Psoas muscle (tissue), 8 donors: ENCODE results near the gene DVL1. TPM values are rescaled to one million over a fixed set of nuclear protein-coding genes. Genes with fewer than 3 reads are reported as not detected.

Experiments
- ATAC-seq, 4 donors: fragments of 200-7000 bp; cut with Tn5 transposase; one replicate each; pipeline ENCODE4 v1.9.1; 2020; ENCODE audit warnings: moderate library complexity in 3 of 4, mild to moderate bottlenecking in 2 of 4
- DNase-seq, 2 donors: peaks; one replicate each; pipeline ENCODE4 v3.0.0-alpha.2; 2020
- H3K27ac ChIP-seq: fragments of 200-600 bp; one replicate; pipeline ENCODE4 v1.8.0; 2022
- H3K27me3 ChIP-seq, 3 donors: fragments of 200-600 bp in 1 of 3; one replicate each; pipeline versions ENCODE4 v1.6.1 to v1.8.0; 2013 to 2022; ENCODE audit warnings: low read length in 2 of 3, mild to moderate bottlenecking in 2 of 3, moderate library complexity in 1 of 3; ENCODE audit not compliant: insufficient read depth in 3 of 3
- H3K36me3 ChIP-seq, 2 donors: fragments of 200-600 bp in 1 of 2; one replicate each; pipeline versions ENCODE4 v1.6.1 to v1.8.0; 2013 to 2022; ENCODE audit warnings: low read depth in 1 of 2, mild to moderate bottlenecking in 1 of 2, moderate library complexity in 1 of 2; ENCODE audit not compliant: insufficient read depth in 1 of 2
- H3K4me1 ChIP-seq: fragments of 200-600 bp; one replicate; pipeline ENCODE4 v1.8.0; 2022
- H3K4me3 ChIP-seq: fragments of 200-600 bp; one replicate; pipeline ENCODE4 v1.8.0; 2022; ENCODE audit warnings: mild to moderate bottlenecking
- H3K9me3 ChIP-seq: fragments of 200-600 bp; one replicate; pipeline ENCODE4 v1.8.0; 2022
- WGBS, 3 donors: extraction: QIAGEN DNeasy Blood & Tissue Kit; methylation state at CpG; one replicate each; pipeline versions ENCODE4 v1.1.6 to v1.1.7; 2013; 5-methylcytosine and 5-hydroxymethylcytosine counted together
- intact Hi-C, 2 donors: fragments of 100-400 bp; cut with DNase I; formaldehyde crosslinking; loops; one replicate each; pipeline versions ENCODE4 v1.11.0 to v1.14.2; 2022
- polyA plus RNA-seq, 3 donors: library from polyadenylated mRNA; stranded (reverse); fragments of 200-250 nt; gene quantifications; one replicate each; pipeline ENCODE4 v1.2.3, GENCODE V29; 2013
- total RNA-seq, 4 donors: library from RNA; stranded (reverse); fragmentation: NEBNext Ultra II Directional in 2 of 4; extraction: Animal tissue kit (Norgen Biotek cat#: 25700) in 2 of 4; gene quantifications; one replicate each; pipeline versions ENCODE4 v1.2.1 to v1.2.4, GENCODE V29; 2021 to 2023
- TF ChIP-seq, protein P1 (sequence below): fragments of 200-600 bp; IDR thresholded peaks from one replicate; pipeline ENCODE4 v1.8.0; 2022; ENCODE audit warnings: antibody characterized with exemption
- donor health status: healthy with polysubstance abuse.
- donor health status: DM: no; HTN: no; CAD: no; lungs with moderate emphysema.
- donor health status: Bipolar disorder and iron deficiency.
- donor health status: healthy.
- donor health status: DM: yes; HTN: yes; CAD: no.
- donor health status: DM: no; HTN: no; CAD: no.
- donor health status: DM: no; HTN: no; CAD: no.
- donor health status: DM: yes; HTN: yes; CAD: no.

DVL1 gene
- total and polyA plus RNA-seq, 7 donors = 162 to 215 (median 208) TPM

- H3K4me3 ChIP-seq = no peak overlapping the region
- no peak for DNase-seq
- peaks cover 3% of the 10 kb centered on the region for H3K4me1 ChIP-seq
- no peaks in the 10 kb centered on the region for H3K9me3 ChIP-seq
- 82 to 83% (median 83%) methylated on average over 10 of the region's 10 CpGs for WGBS, 3 donors
- no peak overlapping the region for H3K27ac ChIP-seq
- TF ChIP-seq, protein P1, sequence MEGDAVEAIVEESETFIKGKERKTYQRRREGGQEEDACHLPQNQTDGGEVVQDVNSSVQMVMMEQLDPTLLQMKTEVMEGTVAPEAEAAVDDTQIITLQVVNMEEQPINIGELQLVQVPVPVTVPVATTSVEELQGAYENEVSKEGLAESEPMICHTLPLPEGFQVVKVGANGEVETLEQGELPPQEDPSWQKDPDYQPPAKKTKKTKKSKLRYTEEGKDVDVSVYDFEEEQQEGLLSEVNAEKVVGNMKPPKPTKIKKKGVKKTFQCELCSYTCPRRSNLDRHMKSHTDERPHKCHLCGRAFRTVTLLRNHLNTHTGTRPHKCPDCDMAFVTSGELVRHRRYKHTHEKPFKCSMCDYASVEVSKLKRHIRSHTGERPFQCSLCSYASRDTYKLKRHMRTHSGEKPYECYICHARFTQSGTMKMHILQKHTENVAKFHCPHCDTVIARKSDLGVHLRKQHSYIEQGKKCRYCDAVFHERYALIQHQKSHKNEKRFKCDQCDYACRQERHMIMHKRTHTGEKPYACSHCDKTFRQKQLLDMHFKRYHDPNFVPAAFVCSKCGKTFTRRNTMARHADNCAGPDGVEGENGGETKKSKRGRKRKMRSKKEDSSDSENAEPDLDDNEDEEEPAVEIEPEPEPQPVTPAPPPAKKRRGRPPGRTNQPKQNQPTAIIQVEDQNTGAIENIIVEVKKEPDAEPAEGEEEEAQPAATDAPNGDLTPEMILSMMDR = no peak
- peaks cover 0 to 6% (median 4%) of the 10 kb centered on the region in 3 donors for H3K27me3 ChIP-seq
- intact Hi-C loops = no loop called here
- no peak for ATAC-seq
- H3K36me3 ChIP-seq = no peaks in the 10 kb centered on the region
These were observed 16.9 kb upstream of the DVL1 start for GRCh38 chr1:1365875-1366698.

DNA sequence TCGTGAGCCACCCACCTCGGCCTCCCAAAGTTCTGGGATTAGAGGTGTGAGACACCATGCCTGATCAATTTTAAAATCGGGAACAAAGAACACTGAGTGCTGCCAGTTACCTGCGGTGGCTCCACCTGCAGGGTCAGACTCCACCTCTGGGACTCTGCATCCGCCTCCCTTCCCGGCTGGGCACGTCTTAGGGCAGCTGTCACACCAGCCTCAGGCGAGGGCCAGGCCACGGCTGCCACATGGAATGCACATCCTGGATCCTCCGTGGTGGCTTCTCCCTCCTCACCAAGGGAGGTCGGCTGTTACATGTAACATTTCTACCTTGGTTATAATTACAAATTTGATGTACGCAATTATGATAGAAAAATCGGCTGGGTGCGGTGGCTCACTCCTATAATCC lies 15.0 kb upstream of the DVL1 start:
- H3K4me1 ChIP-seq = peaks cover 12% of the 10 kb centered on the region
- DNase-seq (peak in 1 of 2 donors; percentile 46), ATAC-seq (no peak)
- H3K9me3 ChIP-seq = no peaks in the 10 kb centered on the region
- 72 to 76% (median 74%) methylated on average over 14 of the region's 14 CpGs for WGBS, 3 donors
- peaks cover 0 to 18% (median 11%) of the 10 kb centered on the region in 3 donors for H3K27me3 ChIP-seq
- H3K36me3 ChIP-seq = no peaks in the 10 kb centered on the region
- intact Hi-C loops = no loop called here
- H3K27ac ChIP-seq = no peak overlapping the region
- TF ChIP-seq, protein P1 = no peak
- H3K4me3 ChIP-seq = no peak overlapping the region

GRCh38 chr1:1361982-1362423 lies 12.8 kb upstream of the DVL1 start:
- H3K27ac ChIP-seq = peak overlapping the region; percentile 43
- peaks cover 12% of the 10 kb centered on the region for H3K4me1 ChIP-seq

DNA sequence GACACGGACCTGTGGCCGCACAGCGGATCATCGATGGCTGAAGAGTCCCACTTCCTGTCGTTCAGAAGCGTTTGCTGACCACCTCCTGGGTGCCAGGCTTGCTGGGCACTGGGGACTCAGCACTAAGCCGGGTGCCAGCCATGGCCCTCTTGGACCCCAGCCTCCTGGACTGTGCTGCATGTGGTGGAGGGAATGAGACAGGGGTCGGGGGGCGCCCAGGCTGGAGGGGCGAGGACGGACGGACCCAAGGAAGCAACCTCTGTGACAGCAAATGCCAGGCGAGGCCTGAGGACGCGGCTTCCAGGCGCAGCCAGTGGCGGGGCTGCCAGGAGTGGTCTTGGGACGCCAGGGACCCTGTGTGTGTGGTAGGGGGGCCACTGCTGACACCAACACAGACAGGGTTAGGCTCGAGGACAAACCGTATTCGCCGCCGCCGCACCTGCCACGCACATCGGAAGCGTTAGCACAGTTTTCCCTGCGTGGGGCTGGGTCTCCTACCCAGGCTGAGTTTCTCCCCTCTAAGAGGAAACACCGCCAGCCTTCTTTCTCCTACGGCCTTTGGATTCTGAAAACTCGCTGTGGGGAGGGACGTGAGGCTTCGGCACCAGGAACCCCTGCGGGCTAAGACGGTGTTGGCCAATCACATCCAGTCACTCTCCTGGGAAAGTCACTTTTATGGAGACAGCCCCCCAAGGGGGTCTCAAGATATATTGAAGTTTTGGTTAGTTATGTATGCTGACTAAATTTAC lies 12.2 kb upstream of the DVL1 start:
- H3K4me1 ChIP-seq = peaks cover 15% of the 10 kb centered on the region
- ATAC-seq = no peak

More at GRCh38 chr1:1361982-1362423, 12.8 kb upstream of the DVL1 start:
- Histone ChIP-seq H3K4me3 (no peak overlapping the region), H3K36me3 (no peaks in the 10 kb centered on the region), H3K9me3 (no peaks in the 10 kb centered on the region), H3K27me3 (peaks cover 0 to 39% (median 11%) of the 10 kb centered on the region in 3 donors)
- DNase-seq = peak; percentile 71 to 78
- WGBS, 3 donors = 14 to 31% (median 22%) methylated on average over 13 of the region's 13 CpGs
- TF ChIP-seq, protein P1 = no peak
- ATAC-seq = peak in 1 of 4 donors; percentile 18
- intact Hi-C loops = no loop called here

More for the DNA sequence above, 12.2 kb upstream of the DVL1 start:
- H3K9me3 ChIP-seq = no peaks in the 10 kb centered on the region
- peak overlapping the region; percentile 43 for H3K27ac ChIP-seq
- intact Hi-C loops = no loop called here
- DNase-seq = peak; percentile 20 to 46
- peaks cover 0 to 42% (median 11%) of the 10 kb centered on the region in 3 donors for H3K27me3 ChIP-seq
- TF ChIP-seq, protein P1 = no peak
- 45 to 68% (median 52%) methylated on average over 30 to 35 of the region's 35 CpGs for WGBS, 3 donors
- H3K36me3 ChIP-seq = no peaks in the 10 kb centered on the region
- no peak overlapping the region for H3K4me3 ChIP-seq
